ENCODE measurements around the gene ZNF385B. TPM values are rescaled to one million over a fixed set of nuclear protein-coding genes. Genes with fewer than 3 reads are reported as not detected.

The ZNF385B gene
- polyA plus RNA-seq, 1 donor (not counting 4 experiments of a cell fraction or from before 2014, with no cell fraction given) = 0.17 TPM

DNA sequence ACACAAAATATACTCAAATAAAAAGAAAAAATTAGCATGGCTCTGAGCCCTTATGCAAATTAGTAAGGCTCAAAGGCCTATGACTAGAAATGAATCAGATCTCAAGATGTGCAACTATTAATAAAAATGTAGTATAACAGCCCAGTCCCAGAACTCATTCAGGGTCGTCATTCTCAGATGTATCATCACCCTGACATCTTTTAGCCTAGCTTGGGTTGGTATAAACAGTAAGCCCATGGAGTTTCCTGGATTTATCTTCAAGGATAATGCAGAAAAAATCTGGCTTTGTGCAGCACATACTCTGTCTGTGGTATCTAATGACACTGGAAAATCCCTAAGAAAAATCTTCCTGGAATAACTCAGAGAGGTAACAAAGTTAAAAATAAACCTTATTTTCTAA lies 239.3 kb downstream of the ZNF385B start:
- Histone ChIP-seq H3K27me3 (ENCODE audit: control insufficient read depth, extremely low read depth, insufficient read depth, low read length) (no peaks in the 10 kb centered on the region), H3K9me1 (ENCODE audit: control insufficient read depth, extremely low read depth, insufficient read depth, low read length) (no peaks in the 10 kb centered on the region), H3K9ac (ENCODE audit: control insufficient read depth, extremely low read depth, insufficient read depth, low read length) (no peak overlapping the region), H2AFZ (ENCODE audit: control insufficient read depth, low read length) (no peak overlapping the region), H3K4me2 (ENCODE audit: control insufficient read depth, extremely low read depth, insufficient read depth, low read depth, low read length) (no peak overlapping the region), H4K20me1 (ENCODE audit: control insufficient read depth, extremely low read depth, insufficient read depth, low read length) (no peaks in the 10 kb centered on the region), H3K27ac (ENCODE audit: control insufficient read depth, insufficient read depth, low read length) (no peak overlapping the region), H3K36me3 (ENCODE audit: control insufficient read depth in 2 of 2, extremely low read depth in 1 of 2, insufficient read depth in 2 of 2, low read length in 2 of 2) (no peaks in the 10 kb centered on the region), H3K9me3 (ENCODE audit: control insufficient read depth, low read depth, low read length) (no peaks in the 10 kb centered on the region), H3K4me3 (ENCODE audit: control insufficient read depth in 2 of 3, extremely low read depth in 1 of 3, insufficient read depth in 2 of 3, low read depth in 1 of 3, low read length in 3 of 3) (no peak overlapping the region), H3K79me2 (ENCODE audit: control insufficient read depth, insufficient read depth, low read length) (no peaks in the 10 kb centered on the region), H3K4me1 (ENCODE audit: control insufficient read depth, extremely low read depth, insufficient read depth, low read length) (peaks cover 2% of the 10 kb centered on the region)
- dilution Hi-C loops (cut with MboI; ENCODE audit: extremely low pct_ligation_motif_present, low sequenced_read_pairs) = no loop called here
- TF ChIP-seq EZH2 (IDR thresholded peaks at IDR 0.05; ENCODE audit: low read length) = no peak
- TF ChIP-seq, protein P1, sequence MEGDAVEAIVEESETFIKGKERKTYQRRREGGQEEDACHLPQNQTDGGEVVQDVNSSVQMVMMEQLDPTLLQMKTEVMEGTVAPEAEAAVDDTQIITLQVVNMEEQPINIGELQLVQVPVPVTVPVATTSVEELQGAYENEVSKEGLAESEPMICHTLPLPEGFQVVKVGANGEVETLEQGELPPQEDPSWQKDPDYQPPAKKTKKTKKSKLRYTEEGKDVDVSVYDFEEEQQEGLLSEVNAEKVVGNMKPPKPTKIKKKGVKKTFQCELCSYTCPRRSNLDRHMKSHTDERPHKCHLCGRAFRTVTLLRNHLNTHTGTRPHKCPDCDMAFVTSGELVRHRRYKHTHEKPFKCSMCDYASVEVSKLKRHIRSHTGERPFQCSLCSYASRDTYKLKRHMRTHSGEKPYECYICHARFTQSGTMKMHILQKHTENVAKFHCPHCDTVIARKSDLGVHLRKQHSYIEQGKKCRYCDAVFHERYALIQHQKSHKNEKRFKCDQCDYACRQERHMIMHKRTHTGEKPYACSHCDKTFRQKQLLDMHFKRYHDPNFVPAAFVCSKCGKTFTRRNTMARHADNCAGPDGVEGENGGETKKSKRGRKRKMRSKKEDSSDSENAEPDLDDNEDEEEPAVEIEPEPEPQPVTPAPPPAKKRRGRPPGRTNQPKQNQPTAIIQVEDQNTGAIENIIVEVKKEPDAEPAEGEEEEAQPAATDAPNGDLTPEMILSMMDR (optimal IDR thresholded peaks at IDR 0.05 in 1 of 3, IDR thresholded peaks at IDR 0.05 in 1 of 3, conservative IDR thresholded peaks at IDR 0.05 in 1 of 3; ENCODE audit: extremely low read depth in 1 of 3, insufficient read depth in 2 of 3, low read length in 3 of 3) = no peak
- FAIRE-seq (no peak), DNase-seq (ENCODE audit: low read depth, low spot score) (no peak)

DNA sequence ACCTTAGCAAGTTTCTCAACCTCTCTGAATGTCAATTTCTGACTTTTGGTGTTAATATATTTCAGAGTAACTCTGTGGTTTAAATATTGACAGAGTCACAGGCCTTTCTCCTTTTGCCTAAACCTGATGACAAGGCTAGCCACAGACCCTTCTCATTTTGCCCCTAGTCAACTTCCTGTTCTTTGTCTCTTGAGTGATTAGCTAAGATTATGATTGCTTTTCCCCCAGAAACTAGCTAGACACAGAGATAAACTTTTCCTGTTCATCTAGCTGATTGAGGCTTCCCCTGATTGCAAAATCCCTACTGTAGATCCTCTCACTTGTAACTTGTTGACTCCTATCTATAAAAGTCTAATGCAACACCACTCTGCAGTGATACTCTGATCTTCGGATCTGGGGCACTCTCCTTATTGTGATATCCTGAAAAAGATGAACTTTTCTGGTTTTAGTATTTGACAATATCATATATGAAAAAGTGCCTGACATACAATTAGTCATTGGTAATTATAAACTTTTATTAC lies 241.4 kb downstream of the ZNF385B start:
- Histone ChIP-seq H4K20me1 (ENCODE audit: control insufficient read depth, extremely low read depth, insufficient read depth, low read length) (no peaks in the 10 kb centered on the region), H2AFZ (ENCODE audit: control insufficient read depth, low read length) (no peak overlapping the region), H3K9ac (ENCODE audit: control insufficient read depth, extremely low read depth, insufficient read depth, low read length) (no peak overlapping the region), H3K27me3 (ENCODE audit: control insufficient read depth, extremely low read depth, insufficient read depth, low read length) (no peaks in the 10 kb centered on the region), H3K4me2 (ENCODE audit: control insufficient read depth, extremely low read depth, insufficient read depth, low read depth, low read length) (no peak overlapping the region), H3K79me2 (ENCODE audit: control insufficient read depth, insufficient read depth, low read length) (no peaks in the 10 kb centered on the region), H3K36me3 (ENCODE audit: control insufficient read depth in 2 of 2, extremely low read depth in 1 of 2, insufficient read depth in 2 of 2, low read length in 2 of 2) (no peaks in the 10 kb centered on the region), H3K27ac (ENCODE audit: control insufficient read depth, insufficient read depth, low read length) (no peak overlapping the region), H3K9me1 (ENCODE audit: control insufficient read depth, extremely low read depth, insufficient read depth, low read length) (no peaks in the 10 kb centered on the region), H3K4me3 (ENCODE audit: control insufficient read depth in 2 of 3, extremely low read depth in 1 of 3, insufficient read depth in 2 of 3, low read depth in 1 of 3, low read length in 3 of 3) (no peak overlapping the region), H3K9me3 (ENCODE audit: control insufficient read depth, low read depth, low read length) (no peaks in the 10 kb centered on the region), H3K4me1 (ENCODE audit: control insufficient read depth, extremely low read depth, insufficient read depth, low read length) (peaks cover 3% of the 10 kb centered on the region)
- dilution Hi-C loops (cut with MboI; ENCODE audit: extremely low pct_ligation_motif_present, low sequenced_read_pairs) = no loop called here
- no peak for FAIRE-seq
- no peak for DNase-seq (ENCODE audit: low read depth, low spot score)
- TF ChIP-seq, protein P1 (optimal IDR thresholded peaks at IDR 0.05 in 1 of 3, IDR thresholded peaks at IDR 0.05 in 1 of 3, conservative IDR thresholded peaks at IDR 0.05 in 1 of 3; ENCODE audit: extremely low read depth in 1 of 3, insufficient read depth in 2 of 3, low read length in 3 of 3) = no peak
- TF ChIP-seq EZH2 (IDR thresholded peaks at IDR 0.05; ENCODE audit: low read length) = no peak
